Measurements from ENCODE around the gene ANXA2.

The ANXA2 gene

DNA sequence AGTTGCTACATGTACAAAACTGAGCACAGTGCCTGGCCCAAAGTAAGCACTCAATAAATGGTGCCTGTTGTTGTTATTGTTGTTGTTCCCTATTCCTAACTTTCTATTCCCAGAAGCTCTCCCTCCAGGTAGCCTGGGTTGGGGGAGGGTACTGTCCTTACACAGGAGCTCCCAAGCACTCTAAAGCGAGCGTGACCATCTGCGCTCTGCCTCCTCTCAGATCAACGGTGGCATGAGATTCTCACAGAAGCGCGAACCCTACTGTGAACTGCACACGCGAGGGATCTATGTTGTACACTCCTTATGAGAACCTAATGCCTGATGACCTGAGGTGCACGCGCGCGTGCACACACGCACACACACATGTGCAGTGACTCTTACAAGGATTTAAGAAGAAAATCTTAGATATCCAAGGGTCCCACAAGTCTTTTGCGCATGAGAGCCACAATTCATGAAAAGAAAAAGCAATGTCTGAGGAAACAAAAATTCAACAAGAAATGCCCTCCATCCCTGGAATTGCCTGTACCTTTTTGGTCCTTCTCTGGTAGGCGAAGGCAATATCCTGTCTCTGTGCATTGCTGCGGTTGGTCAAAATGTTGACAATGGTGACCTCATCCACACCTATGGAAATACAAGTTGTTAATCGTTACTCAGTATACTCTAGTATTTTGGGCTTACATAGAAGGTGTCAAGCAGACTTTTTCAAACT is 33.7 kb downstream of the ANXA2 start:
- DNase-seq = no peak

DNA sequence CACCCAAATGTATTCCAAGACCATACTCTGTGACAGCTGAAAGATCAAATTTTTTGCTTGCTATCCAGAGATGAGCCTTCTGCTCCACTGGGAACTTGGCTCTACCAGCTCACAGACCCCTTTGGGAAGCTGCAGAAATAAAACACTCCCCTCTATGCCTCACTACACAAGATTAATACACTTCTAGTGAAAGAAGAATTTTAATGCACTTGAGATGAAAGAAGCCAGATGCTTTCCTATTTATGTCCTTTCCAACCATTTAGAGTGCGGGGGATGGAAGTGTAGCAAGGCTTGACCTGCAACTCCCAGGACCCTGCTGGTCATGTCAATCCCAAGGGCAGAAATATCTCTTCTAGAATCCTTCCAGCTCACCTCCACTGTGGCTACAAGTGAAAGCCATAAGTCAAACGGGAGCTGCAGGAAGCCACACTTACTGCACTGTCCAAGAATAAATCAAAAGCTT is 34.7 kb downstream of the ANXA2 start:
- DNase-seq = peak; percentile 67 to 89

DNA sequence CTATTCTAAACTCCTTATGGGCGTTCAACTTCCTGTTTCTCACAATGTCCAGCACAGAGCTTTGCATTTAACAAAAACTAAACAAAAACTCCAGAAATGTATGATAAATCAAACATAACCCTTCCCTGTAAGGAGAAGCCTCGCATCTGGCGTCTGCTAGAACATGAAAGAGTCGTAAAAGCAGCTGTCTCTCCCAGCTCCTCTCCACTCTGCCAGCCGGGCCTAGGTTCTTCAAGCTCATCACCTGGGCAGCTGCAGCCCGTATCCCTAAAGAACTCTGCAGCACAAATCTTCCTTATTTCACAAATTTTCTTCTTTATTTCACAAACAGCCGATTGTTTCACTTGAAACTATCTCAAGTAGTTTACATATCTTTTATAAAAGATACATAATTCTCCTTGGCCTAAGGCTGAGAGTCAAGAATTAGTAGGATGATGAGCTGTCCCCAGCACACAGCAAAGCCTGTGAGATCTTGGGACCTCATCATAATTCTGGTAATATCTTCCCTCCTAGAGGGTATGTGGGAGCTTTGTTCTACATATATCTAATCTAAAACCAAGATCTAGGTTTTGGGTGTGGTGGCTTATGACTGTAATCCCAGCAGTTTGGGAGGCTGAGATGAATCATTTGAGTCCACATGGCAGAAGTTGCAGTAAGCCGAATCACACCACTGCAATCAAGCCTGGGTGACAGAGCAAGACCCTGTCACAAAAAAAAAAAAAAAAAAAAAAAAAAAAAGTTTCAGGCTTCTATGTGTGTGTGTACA is 35.3 kb downstream of the ANXA2 start:
- no peak for DNase-seq

DNA sequence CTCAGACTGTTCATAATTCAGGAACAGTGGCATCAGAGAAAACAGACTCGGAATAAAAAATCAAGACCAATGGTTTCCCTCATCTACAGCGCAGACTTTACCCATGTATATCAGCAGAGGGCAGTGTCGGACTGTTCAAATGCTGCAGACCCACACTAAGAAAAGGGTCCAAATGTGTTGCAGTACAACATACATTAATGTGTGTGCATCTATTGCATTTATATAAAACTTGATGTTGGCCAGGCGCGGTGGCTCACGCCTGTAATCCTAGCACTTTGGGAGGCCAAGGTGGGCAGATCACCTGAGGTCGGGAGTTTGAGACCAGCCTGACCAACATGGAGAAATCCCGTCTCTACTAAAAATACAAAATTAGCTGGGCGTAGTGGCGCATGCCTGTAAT is 38.0 kb downstream of the ANXA2 start:
- DNase-seq = peak; percentile 28 to 69

DNA sequence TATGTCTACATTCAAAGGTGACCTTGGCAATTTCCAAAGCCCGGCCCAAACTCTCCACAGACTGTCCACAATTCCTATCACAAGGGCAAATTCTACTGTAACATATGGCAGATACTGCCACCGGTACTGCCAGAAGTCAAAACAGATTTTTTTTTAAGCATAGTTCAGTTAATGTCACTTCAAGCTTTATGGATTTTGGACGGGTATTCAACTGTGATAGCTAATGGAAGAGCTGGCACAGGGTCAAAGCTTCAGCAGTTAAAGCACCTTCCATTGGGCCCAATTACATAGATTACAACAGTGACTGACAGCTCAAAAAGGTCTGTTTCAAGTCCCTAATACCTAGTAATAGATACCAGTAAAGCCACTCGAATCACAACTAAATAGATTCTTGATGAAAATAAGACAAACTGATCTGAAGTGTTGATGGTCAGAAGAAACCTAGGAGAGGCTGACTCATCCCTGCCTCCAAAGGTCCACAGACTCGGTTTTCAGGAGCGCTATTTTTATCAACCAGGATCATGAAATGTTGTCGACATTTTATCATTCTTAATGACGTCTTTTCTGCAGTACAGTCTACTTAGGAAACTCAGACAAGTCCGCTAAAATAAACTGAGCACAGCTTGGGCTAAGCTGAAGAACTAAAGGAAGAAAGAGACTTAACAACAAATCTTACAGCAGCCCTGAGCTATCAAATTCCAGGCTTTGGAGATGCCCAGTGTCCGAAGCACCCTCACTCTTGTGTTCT is 38.7 kb downstream of the ANXA2 start:
- peak; percentile 55 to 78 for DNase-seq

DNA sequence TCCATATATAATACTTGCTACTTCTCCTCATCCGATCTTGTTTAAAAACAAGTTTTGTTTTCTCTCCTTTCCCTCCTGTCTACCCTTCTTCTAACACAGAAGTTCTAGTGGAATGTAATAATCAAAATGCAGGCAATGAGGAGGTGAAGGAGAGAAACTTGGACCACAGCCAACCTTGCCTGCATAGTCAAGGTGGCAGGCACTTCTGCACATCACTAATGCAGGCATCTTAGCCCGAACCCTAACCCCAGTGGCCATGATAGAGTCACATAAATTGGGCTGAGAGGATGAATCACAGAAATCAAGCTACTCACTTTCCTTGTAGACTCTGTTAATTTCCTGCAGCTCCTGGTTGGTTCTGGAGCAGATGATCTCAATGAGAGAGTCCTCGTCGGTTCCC is 41.0 kb downstream of the ANXA2 start:
- DNase-seq = no peak

DNA sequence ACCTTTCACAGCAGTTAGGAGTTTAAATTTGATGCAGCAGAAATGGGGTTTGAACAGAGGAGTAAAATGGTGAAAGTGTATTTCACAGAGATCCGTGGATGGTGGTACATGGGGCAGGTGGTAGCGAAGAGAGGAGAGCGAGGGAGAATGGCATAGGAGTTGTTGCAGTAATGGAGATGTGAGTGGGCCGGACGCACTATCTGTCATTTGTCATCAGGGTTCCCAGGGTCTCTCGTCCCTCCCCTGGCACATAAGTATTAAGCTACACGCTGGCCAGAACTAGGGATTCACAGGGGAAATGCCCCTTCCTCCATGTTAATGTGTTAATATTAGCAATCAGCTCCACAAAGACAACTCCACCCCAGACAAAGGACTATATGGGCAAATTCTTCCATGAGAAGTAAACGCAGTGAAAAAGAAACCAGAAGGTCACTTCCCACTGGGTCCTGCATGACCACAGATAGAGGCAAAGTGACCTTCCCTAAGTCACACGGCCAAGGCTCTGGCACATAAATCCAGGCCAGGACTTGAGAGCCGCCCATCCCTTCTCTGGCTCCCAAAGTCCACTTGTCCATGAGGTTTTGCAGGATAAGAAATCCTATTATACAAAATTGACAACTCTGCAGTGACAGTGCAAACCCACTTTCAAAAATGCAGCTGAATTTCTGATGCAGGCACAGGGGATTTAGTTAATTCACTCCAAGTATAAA is 42.5 kb downstream of the ANXA2 start:
- DNase-seq = no peak

DNA sequence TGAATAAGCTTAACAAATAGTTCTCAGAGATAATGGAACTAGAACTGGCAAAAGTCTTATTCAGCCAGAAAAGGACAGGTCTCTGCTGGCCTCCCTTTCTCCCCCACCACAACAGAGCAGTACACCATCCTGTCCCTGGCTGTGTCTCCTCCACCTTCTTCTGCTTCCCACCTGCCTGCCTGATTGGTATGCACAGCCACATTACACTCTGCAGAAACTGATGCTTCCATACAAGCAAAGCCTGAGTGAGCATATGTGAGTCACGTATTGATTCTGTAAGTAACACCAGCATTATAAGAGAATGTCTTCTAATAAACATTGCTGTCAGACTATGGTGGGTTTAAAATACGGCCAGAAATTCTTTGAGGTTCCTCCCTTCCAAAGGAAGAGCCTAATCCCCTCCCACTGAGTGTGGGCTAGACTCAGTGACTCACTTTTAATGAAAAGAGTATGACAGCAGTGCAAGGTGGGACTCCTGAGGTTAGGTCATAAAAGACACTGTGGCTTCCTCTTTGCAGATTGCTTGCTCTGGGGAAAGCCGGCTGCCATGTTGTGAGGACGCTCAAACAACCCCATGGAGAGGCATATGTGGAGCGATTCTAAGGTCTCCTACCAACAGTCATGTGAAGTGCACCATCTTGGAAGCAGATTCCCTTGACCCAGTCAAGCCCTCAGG is 44.4 kb downstream of the ANXA2 start:
- no peak for DNase-seq

DNA sequence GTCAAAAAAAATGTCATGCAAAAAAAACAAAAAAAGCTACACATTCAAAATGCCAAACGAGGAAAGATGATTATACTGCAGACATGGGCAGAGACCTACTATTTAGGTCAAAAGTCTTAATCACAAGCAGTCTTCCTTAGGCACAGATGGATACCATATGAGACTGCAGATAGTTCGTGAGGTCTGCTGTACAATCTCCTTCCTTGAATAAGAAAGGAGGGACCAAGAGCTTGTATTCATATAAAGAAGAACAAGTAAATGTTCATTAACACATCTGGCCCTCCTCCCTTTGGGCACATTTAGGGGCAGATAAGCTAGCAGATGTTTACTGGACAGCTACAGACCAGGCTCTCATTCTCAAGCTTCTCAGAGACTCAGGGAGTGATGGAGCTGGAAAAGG is 45.3 kb downstream of the ANXA2 start:
- DNase-seq = no peak

DNA sequence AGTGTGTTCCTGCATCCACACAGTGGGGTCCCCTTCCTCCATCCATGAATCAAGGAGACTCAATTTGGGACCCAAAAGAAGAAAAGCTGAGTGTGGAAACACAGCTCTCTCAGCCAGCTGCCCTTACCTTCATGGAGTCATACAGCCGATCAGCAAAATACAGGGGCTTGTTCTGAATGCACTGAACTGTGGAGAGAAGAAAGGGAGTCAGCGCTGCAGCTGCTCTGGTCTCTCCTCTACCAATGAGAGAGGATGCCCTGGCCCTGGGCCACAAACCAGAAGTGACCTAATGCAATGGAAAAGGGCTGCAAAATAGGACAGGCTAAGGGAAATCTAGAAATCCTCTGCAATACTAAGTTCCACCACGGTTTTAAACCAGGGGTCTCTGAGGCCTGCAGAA is 46.7 kb downstream of the ANXA2 start:
- no peak for DNase-seq

DNA sequence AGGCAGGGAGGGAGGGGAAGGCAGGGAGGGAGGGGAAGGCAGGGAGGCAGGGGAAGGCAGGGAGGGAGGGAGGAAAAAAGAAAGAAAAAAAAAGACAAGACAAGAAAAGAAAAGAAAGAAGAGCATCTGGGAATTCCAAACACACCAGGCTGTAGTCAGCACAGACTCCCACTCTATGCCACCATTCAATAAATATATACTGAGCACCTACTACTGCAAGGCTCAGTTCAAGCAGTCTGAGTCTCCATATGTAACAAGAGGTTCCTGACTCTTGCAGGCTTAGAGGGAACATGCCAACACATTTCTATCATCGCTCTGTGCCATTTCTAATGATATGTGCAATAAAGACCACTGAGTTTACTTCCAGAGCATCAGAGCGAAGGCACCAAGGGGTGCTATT is 47.7 kb downstream of the ANXA2 start:
- DNase-seq = no peak

DNA sequence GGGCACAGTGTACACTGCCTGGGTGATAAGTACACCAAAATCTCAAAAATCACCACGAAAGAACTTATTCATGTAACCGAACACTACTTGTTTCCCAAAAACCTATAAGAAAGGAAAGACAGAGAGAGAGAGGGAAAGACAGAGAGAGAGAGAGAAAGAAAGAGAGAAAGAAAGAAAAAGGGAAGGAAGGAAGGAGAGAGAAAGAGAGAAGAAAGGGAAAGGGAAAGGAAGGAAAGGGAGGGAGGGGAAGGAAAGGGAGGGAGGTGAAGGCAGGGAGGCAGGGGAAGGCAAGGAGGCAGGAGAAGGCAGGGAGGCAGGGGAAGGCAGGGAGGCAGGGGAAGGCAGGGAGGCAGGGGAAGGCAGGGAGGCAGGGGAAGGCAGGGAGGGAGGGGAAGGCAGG is 48.2 kb downstream of the ANXA2 start:
- no peak for DNase-seq

DNA sequence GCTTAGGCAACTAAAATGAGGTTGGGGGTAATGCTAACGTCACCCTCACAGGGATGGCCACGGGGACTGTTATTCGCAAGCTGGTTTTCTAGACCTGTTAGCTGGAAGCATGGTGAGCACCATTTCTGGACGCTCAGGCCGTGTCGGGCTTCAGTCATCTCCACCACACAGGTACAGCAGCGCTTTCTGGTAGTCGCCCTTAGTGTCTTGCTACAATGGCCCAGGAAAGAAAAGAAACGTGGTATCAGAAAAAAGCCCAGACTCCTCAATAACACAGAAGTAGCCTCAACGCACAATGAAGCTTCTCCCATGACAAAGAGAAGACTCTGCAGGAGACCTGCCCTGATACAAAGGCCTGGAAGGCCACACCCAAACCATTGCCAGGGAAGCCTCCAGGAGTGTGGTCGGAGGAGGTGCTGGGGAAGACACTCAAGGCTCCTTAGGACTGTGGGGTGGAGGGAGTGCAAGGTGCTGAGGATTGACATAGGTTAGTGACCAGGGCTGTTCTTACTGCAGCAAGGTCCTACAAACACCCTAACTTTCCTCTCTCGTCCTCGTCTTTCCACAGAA is 50.2 kb downstream of the ANXA2 start:
- no peak for DNase-seq

DNA sequence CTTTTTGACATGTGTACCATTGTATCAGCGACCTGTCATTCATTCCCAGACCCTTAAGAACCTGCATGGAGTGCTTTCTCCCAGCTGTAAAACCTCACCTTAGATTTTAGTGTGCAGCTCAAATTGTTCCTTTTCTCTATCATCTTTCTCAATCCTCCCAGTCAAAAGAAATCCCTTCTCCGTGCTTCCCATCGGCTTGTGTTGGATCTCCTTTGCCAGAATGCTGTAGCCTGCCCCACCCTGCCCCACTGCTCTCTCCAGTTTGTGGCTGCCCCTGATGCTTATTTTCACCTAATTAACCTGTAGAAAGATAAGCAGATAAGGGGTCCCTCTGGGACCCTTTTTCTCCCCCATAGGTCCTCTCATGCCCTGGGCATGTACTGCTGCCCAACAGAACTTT is 51.1 kb downstream of the ANXA2 start:
- DNase-seq = no peak

DNA sequence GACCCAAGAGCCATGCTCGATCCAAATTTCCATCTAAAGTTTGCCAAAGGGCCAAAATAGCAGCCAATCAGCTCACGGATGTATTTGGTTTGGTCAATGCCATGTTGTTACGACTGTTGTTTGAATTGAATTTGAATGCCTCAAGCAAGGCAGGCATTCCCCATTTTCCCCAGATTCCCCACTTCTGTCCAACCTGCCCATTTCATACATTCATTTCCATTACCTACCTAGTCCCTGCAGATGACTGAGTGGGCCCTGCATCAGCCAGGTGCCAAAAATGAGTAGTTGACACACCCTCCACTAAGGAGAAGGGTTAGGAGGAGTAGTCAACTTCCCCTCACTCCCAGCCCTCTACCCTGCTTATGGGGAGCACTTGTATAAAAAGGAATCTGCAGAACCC is 51.7 kb downstream of the ANXA2 start:
- no peak for DNase-seq

DNA sequence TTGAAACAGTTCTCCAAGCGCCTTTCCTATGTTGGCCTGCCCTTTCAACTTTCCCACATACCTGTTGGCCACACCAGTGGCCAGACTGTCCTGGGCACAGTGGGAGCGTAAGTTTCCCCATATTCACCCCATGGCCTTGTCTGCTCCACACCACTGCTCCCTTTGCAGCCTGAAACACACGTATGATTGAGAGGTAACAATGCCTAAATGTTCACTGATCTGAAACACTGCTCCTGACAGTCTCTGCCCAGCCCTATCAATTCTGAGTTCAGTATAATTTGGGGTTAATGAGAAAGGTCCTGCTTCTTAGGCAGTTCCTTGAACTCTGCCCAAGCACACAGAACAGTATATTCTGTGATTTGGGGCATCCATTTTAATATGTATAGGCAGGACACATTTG is 52.2 kb downstream of the ANXA2 start:
- no peak for DNase-seq

DNA sequence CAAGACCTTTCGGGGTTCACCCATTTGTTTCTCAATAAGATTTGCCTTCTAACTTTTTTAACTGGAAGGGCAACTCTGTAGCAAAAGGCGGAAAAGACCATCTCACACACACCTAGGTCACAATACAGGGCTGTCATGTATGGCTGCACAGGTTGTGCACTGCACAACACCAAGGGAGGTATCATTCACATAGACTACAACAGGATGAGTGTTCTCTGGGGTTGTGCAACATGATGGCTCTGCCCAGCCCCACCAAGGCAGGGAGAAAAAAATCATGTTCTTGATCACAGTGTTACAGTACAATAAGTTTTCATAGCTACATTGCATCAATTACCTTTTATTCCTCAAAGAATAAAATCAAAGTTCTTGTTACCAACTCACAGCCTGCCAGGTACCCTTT is 52.8 kb downstream of the ANXA2 start:
- no peak for DNase-seq

DNA sequence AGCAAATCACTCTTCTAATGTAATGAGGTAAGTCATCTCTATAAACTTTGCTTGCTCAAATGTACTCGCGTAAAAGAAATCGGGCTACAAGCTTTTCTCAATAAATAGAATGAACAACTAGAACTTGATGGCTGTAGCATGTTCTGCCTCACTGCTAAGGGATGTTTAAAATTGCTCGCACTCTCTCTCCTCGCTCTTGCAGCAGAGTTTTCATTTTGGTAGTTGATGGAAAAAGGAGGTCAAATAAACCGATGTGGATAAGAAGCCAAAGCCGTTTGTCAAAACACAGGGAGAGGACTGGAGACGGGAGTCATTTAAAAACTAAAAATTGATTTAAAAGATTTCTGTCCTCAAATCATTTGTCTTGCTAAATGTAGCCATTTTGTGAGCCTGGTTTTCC is 53.3 kb downstream of the ANXA2 start:
- no peak for DNase-seq

DNA sequence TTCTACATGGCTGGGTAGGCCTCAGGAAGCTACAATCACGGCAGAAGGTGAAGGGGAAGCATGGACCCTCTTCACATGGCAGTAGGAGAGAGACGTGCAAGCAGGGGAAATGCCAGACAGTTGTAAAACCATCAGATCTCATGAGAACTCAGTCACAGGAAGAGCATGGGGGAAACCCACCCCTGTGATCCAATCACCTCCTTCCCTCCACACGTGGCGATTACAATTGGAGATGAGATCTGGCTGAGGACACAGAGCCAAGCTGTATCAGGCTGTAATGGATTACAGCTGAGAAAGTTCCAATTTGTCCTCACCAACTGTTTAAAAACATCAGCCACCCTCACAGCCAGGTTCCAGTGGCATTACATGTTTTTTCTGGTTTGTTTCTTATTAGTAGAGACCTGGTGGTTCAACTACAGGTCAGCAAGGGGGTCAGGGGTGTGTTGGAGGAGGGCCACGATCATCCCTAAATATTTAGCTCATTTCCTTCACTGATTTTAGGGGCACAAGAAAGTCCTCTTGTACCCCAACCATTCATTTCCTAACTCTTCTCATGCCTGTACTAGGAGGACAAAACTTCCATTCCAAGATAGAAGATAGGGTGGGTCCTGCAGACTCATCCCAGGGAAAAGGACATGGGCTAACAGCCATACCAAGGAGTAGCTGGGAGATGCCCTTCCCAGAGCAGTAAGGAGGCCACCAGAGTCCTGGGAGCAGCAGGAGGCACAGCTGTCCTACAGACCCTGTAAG is 54.4 kb downstream of the ANXA2 start:
- no peak for DNase-seq

DNA sequence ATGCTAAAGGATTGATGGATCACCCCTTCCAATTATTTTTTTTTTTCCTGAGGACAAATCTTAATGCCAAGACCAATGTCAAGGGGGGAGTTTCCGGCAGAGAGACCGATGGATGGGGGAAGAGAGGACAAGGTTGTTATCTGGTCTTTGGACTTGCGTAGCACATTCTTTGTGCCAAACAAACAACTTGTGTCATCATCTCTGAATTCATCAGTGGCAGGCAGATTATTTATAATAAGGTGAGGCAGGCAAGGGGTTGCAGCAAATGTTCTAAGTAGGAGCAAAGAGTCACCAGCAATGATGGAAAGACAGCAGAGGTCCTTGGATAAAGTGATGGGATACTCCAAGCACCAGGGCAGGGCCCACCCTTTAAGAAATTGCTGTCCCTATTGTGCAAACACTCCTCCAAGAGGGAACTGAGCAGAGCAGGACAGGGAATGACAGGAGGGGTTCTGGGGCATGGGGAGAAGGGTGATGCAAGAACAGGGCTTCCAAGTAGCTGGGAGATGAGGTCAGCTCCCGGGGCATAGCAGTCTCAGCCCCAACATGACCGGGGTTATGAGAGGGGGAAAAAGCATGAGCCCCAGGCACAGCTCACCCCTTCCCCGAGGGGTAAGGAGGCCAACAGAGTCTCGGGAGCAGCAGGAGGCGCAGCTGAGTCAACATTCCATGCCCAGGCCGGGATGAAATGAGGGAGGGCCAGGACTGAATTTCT is 57.4 kb downstream of the ANXA2 start:
- DNase-seq = no peak

DNA sequence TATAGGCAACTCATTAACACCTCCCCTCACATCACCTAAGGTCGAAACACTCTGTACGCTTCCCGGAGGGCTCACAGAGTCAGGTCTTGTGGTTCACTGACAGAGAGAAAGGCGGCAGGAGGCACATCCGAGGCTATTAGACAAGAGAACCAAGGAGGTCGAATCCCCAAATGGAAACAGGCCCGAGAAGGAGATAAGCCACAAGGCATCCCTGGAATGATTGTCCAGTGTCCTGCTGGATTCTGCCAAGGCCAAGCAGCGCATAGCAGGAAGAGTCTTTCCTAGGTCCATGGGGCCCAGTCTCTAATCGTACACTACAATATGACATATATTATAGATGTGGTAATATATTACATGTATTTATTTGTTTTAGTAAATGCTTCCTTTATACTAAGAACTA is 58.5 kb downstream of the ANXA2 start:
- DNase-seq = no peak
